ENCODE measurements around the gene IGSF23.

IGSF23 gene

GRCh38 chr19:44672226-44672625 lies 58.9 kb downstream of the IGSF23 start:
- H2BK12ac ChIP-seq (ENCODE audit: low read length): no peak overlapping the region
- H2AFZ ChIP-seq (ENCODE audit: low read length): no peak overlapping the region
- H2BK120ac ChIP-seq (ENCODE audit: low read depth, low read length): no peak overlapping the region
- H2AK5ac ChIP-seq (ENCODE audit: low read depth, low read length): no peak overlapping the region
- no peak overlapping the region for H3K23ac ChIP-seq (ENCODE audit: low read depth, low read length, poor library complexity)
- no peaks in the 10 kb centered on the region for H3K4me1 ChIP-seq (ENCODE audit: control insufficient read depth in 2 of 2, insufficient read depth in 1 of 2, low read depth in 1 of 2, low read length in 2 of 2)
- H3K4ac ChIP-seq (ENCODE audit: low read length): no peak overlapping the region
- no peak for DNase-seq (ENCODE audit: low spot score)
- H3K9me3 ChIP-seq (replicated peaks in 1 of 2; ENCODE audit: control insufficient read depth in 2 of 2, insufficient read depth in 1 of 2, low read depth in 1 of 2, low read length in 2 of 2): no peaks in the 10 kb centered on the region
- no peaks in the 10 kb centered on the region for H3K79me1 ChIP-seq (ENCODE audit: low read depth, low read length)
- no peaks in the 10 kb centered on the region for H3K36me3 ChIP-seq (replicated peaks in 1 of 2; ENCODE audit: control insufficient read depth in 2 of 2, insufficient read depth in 2 of 2, low read length in 2 of 2)
- no peak overlapping the region for H4K8ac ChIP-seq (ENCODE audit: low read depth, low read length)
- no peak overlapping the region for H3K9ac ChIP-seq (ENCODE audit: low read depth, low read length, poor library complexity)
- H3K18ac ChIP-seq (ENCODE audit: low read length): no peak overlapping the region
- no peak overlapping the region for H3K4me3 ChIP-seq (ENCODE audit: low read length in 2 of 2)
- H3K4me2 ChIP-seq (ENCODE audit: insufficient read depth, low read length, poor library complexity, severe bottlenecking): no peak overlapping the region
- H3K14ac ChIP-seq (ENCODE audit: low read length): no peak overlapping the region
- WGBS, 2 donors (ENCODE audit: extremely low coverage in 2 of 2, insufficient read length in 2 of 2, insufficient replicate concordance in 1 of 2): no CpG with 5 or more reads among the region's 1 CpG
- H2BK15ac ChIP-seq (ENCODE audit: low read length): no peak overlapping the region
- H3K27ac ChIP-seq (replicated peaks; ENCODE audit: low read length): no peak overlapping the region
- H3K27me3 ChIP-seq (ENCODE audit: control insufficient read depth in 3 of 3, insufficient read depth in 3 of 3, low read depth in 1 of 3, low read length in 3 of 3): no peaks in the 10 kb centered on the region
- no peak overlapping the region for H4K91ac ChIP-seq (ENCODE audit: low read depth, low read length, poor library complexity)
- no peak overlapping the region for H2BK5ac ChIP-seq (ENCODE audit: low read length)

GRCh38 chr19:44673510-44673909 lies 60.1 kb downstream of the IGSF23 start:
- H3K23ac ChIP-seq (ENCODE audit: low read depth, low read length, poor library complexity): no peak overlapping the region

GRCh38 chr19:44675521-44675920 lies 62.2 kb downstream of the IGSF23 start:
- Histone ChIP-seq H2BK5ac (ENCODE audit: low read length) (no peak overlapping the region), H2BK15ac (ENCODE audit: low read length) (no peak overlapping the region), H3K18ac (ENCODE audit: low read length) (no peak overlapping the region), H3K27ac (replicated peaks; ENCODE audit: low read length) (no peak overlapping the region), H3K79me1 (ENCODE audit: low read depth, low read length) (no peaks in the 10 kb centered on the region), H3K27me3 (ENCODE audit: control insufficient read depth in 3 of 3, insufficient read depth in 3 of 3, low read depth in 1 of 3, low read length in 3 of 3) (no peaks in the 10 kb centered on the region), H3K9ac (ENCODE audit: low read depth, low read length, poor library complexity) (no peak overlapping the region), H3K14ac (ENCODE audit: low read length) (no peak overlapping the region), H4K91ac (ENCODE audit: low read depth, low read length, poor library complexity) (no peak overlapping the region), H3K4me1 (ENCODE audit: control insufficient read depth in 2 of 2, insufficient read depth in 1 of 2, low read depth in 1 of 2, low read length in 2 of 2) (no peaks in the 10 kb centered on the region), H2AK5ac (ENCODE audit: low read depth, low read length) (no peak overlapping the region), H3K4ac (ENCODE audit: low read length) (no peak overlapping the region), H2AFZ (ENCODE audit: low read length) (no peak overlapping the region), H3K4me2 (ENCODE audit: insufficient read depth, low read length, poor library complexity, severe bottlenecking) (no peak overlapping the region), H3K36me3 (replicated peaks in 1 of 2; ENCODE audit: control insufficient read depth in 2 of 2, insufficient read depth in 2 of 2, low read length in 2 of 2) (no peaks in the 10 kb centered on the region), H4K8ac (ENCODE audit: low read depth, low read length) (no peak overlapping the region), H3K9me3 (replicated peaks in 1 of 2; ENCODE audit: control insufficient read depth in 2 of 2, insufficient read depth in 1 of 2, low read depth in 1 of 2, low read length in 2 of 2) (no peaks in the 10 kb centered on the region), H2BK120ac (ENCODE audit: low read depth, low read length) (no peak overlapping the region), H3K23ac (ENCODE audit: low read depth, low read length, poor library complexity) (no peak overlapping the region), H2BK12ac (ENCODE audit: low read length) (no peak overlapping the region), H3K4me3 (ENCODE audit: low read length in 2 of 2) (no peak overlapping the region)
- WGBS, 2 donors (ENCODE audit: extremely low coverage in 2 of 2, insufficient read length in 2 of 2, insufficient replicate concordance in 1 of 2): no CpG with 5 or more reads among the region's 6 CpGs
- DNase-seq (ENCODE audit: low spot score): no peak

More at GRCh38 chr19:44673510-44673909, 60.1 kb downstream of the IGSF23 start:
- Histone ChIP-seq H3K27ac (replicated peaks; ENCODE audit: low read length) (no peak overlapping the region), H2AFZ (ENCODE audit: low read length) (no peak overlapping the region), H3K36me3 (replicated peaks in 1 of 2; ENCODE audit: control insufficient read depth in 2 of 2, insufficient read depth in 2 of 2, low read length in 2 of 2) (no peaks in the 10 kb centered on the region), H2BK15ac (ENCODE audit: low read length) (no peak overlapping the region), H2AK5ac (ENCODE audit: low read depth, low read length) (no peak overlapping the region), H3K4ac (ENCODE audit: low read length) (no peak overlapping the region), H2BK5ac (ENCODE audit: low read length) (no peak overlapping the region), H4K8ac (ENCODE audit: low read depth, low read length) (no peak overlapping the region), H3K9me3 (replicated peaks in 1 of 2; ENCODE audit: control insufficient read depth in 2 of 2, insufficient read depth in 1 of 2, low read depth in 1 of 2, low read length in 2 of 2) (no peaks in the 10 kb centered on the region), H3K9ac (ENCODE audit: low read depth, low read length, poor library complexity) (no peak overlapping the region), H3K79me1 (ENCODE audit: low read depth, low read length) (no peaks in the 10 kb centered on the region), H2BK12ac (ENCODE audit: low read length) (no peak overlapping the region), H3K4me2 (ENCODE audit: insufficient read depth, low read length, poor library complexity, severe bottlenecking) (no peak overlapping the region), H3K14ac (ENCODE audit: low read length) (no peak overlapping the region), H3K4me1 (ENCODE audit: control insufficient read depth in 2 of 2, insufficient read depth in 1 of 2, low read depth in 1 of 2, low read length in 2 of 2) (no peaks in the 10 kb centered on the region), H2BK120ac (ENCODE audit: low read depth, low read length) (no peak overlapping the region), H3K27me3 (ENCODE audit: control insufficient read depth in 3 of 3, insufficient read depth in 3 of 3, low read depth in 1 of 3, low read length in 3 of 3) (no peaks in the 10 kb centered on the region), H3K4me3 (ENCODE audit: low read length in 2 of 2) (no peak overlapping the region), H3K18ac (ENCODE audit: low read length) (no peak overlapping the region), H4K91ac (ENCODE audit: low read depth, low read length, poor library complexity) (no peak overlapping the region)
- no CpG with 5 or more reads among the region's 4 CpGs for WGBS, 2 donors (ENCODE audit: extremely low coverage in 2 of 2, insufficient read length in 2 of 2, insufficient replicate concordance in 1 of 2)
- no peak for DNase-seq (ENCODE audit: low spot score)

- H3K79me1 ChIP-seq (ENCODE audit: low read depth, low read length): no peaks in the 10 kb centered on the region
- H3K9me3 ChIP-seq (replicated peaks in 1 of 2; ENCODE audit: control insufficient read depth in 2 of 2, insufficient read depth in 1 of 2, low read depth in 1 of 2, low read length in 2 of 2): no peaks in the 10 kb centered on the region
- no peaks in the 10 kb centered on the region for H3K27me3 ChIP-seq (ENCODE audit: control insufficient read depth in 3 of 3, insufficient read depth in 3 of 3, low read depth in 1 of 3, low read length in 3 of 3)
- no peak overlapping the region for H3K18ac ChIP-seq (ENCODE audit: low read length)
- H2BK12ac ChIP-seq (ENCODE audit: low read length): no peak overlapping the region
- H2AFZ ChIP-seq (ENCODE audit: low read length): peak overlapping the region; percentile 81
- H3K14ac ChIP-seq (ENCODE audit: low read length): no peak overlapping the region
- H3K9ac ChIP-seq (ENCODE audit: low read depth, low read length, poor library complexity): no peak overlapping the region
- no peak overlapping the region for H3K4me2 ChIP-seq (ENCODE audit: insufficient read depth, low read length, poor library complexity, severe bottlenecking)
- H4K91ac ChIP-seq (ENCODE audit: low read depth, low read length, poor library complexity): no peak overlapping the region
- H2BK15ac ChIP-seq (ENCODE audit: low read length): no peak overlapping the region
- no peak overlapping the region for H3K27ac ChIP-seq (replicated peaks; ENCODE audit: low read length)
- no CpG with 5 or more reads among the region's 8 CpGs for WGBS, 2 donors (ENCODE audit: extremely low coverage in 2 of 2, insufficient read length in 2 of 2, insufficient replicate concordance in 1 of 2)
- H2AK5ac ChIP-seq (ENCODE audit: low read depth, low read length): no peak overlapping the region
- no peak overlapping the region for H3K4ac ChIP-seq (ENCODE audit: low read length)
- H3K36me3 ChIP-seq (replicated peaks in 1 of 2; ENCODE audit: control insufficient read depth in 2 of 2, insufficient read depth in 2 of 2, low read length in 2 of 2): no peaks in the 10 kb centered on the region
- H3K4me1 ChIP-seq (ENCODE audit: control insufficient read depth in 2 of 2, insufficient read depth in 1 of 2, low read depth in 1 of 2, low read length in 2 of 2): no peaks in the 10 kb centered on the region
- no peak for DNase-seq (ENCODE audit: low spot score)
- H2BK120ac ChIP-seq (ENCODE audit: low read depth, low read length): no peak overlapping the region
- no peak overlapping the region for H4K8ac ChIP-seq (ENCODE audit: low read depth, low read length)
- H2BK5ac ChIP-seq (ENCODE audit: low read length): no peak overlapping the region
- no peak overlapping the region for H3K4me3 ChIP-seq (ENCODE audit: low read length in 2 of 2)
- H3K23ac ChIP-seq (ENCODE audit: low read depth, low read length, poor library complexity): no peak overlapping the region
These were observed 63.9 kb downstream of the IGSF23 start for GRCh38 chr19:44677019-44677811.
